ENCODE results near the gene SLC3A2.

- TF ChIP-seq CTCF (conservative IDR thresholded peaks at IDR 0.05 in 1 of 2, IDR thresholded peaks at IDR 0.05 in 1 of 2; ENCODE audit: extremely low read depth in 1 of 2, insufficient read depth in 1 of 2, low read depth in 1 of 2, low read length in 2 of 2), result no peak
- no peak for TF ChIP-seq EZH2 (IDR thresholded peaks at IDR 0.05; ENCODE audit: borderline replicate concordance, low read length)
Measured at GRCh38 chr11:62914416-62914815, 33.7 kb downstream of the SLC3A2 start.

Measured in mammary epithelial cell (primary cell).